ENCODE data around the gene PIGU.
"Not testable (repeated sequence)": the region's sequence is repeated elsewhere in the genome, so short reads cannot be mapped to it uniquely, and the experiment has no call there.

PIGU gene

GRCh38 chr20:34663213-34663943 is 13.5 kb downstream of the PIGU start:
- no peak for DNase-seq (ENCODE audit: low read depth, low spot score)

GRCh38 chr20:34661811-34662210 is 15.1 kb downstream of the PIGU start:
- not testable (repeated sequence) for DNase-seq (ENCODE audit: low read depth, low spot score)

- not testable (repeated sequence) for DNase-seq (ENCODE audit: low read depth, low spot score)
Observed at GRCh38 chr20:34658654-34659053, 18.2 kb downstream of the PIGU start.

GRCh38 chr20:34654207-34654744 is 22.6 kb downstream of the PIGU start:
- no peak for DNase-seq (ENCODE audit: low read depth, low spot score)

DNA sequence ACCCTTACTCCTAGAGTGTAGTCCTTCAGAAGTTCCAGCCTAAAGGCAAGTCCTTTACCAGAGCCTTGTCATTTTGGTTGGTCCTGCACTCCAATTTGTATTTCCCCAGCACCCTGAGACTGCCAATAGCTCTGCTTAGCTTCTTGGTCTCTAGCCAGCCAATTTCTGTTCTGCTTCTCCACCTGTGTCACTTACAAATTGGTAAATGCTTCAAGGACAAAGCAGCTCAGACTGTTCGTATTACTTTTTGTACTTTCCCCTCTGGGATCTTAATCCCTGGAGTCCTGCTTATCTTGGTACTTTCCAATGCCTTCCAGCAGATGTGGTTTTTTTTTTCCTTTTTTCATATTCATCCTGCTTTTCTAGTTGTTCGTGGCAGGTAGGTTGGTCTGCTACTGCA is 25.7 kb downstream of the PIGU start:
- DNase-seq (ENCODE audit: low read depth, low spot score) = no peak

DNA sequence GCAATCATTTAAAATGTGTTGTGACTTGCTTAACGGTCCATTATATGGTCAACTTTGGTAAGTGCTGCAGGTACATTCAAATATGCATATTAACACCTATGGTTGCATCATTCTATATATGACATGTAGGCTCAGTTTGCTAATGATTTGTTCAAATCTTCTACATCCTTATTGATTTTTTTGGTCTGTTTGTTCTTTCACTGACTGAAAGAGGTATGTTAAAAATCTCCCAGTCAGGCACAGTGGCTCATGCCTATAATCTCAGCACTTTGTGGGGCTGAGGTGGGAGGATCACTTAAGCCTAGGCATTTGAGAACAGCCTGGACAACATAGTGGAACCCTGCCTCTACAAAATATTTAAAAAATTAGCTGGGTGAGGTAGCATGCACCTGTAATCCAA is 29.2 kb downstream of the PIGU start:
- no peak for DNase-seq (ENCODE audit: low read depth, low spot score)

GRCh38 chr20:34644951-34645350 is 31.9 kb downstream of the PIGU start:
- DNase-seq (ENCODE audit: low read depth, low spot score) = no peak

DNA sequence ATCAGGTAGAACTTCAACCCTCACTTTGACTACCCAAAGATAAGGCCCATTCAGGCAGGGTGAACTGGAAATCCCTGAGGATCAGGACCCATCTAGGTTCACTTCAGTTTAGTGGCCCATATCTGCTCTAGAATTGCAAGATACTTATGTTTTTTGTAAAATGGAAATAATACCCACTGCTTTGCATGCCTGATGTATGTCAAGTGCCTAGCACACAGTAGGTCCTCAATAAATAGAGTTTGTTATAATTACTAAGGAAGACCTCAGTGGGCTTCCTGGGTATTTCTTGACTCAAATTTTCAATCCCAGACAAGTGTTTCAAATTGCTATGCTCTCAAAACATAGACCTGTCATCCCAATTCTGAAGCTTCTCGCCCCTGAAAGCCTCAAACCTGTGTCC is 32.5 kb downstream of the PIGU start:
- no peak for DNase-seq (ENCODE audit: low read depth, low spot score)

DNA sequence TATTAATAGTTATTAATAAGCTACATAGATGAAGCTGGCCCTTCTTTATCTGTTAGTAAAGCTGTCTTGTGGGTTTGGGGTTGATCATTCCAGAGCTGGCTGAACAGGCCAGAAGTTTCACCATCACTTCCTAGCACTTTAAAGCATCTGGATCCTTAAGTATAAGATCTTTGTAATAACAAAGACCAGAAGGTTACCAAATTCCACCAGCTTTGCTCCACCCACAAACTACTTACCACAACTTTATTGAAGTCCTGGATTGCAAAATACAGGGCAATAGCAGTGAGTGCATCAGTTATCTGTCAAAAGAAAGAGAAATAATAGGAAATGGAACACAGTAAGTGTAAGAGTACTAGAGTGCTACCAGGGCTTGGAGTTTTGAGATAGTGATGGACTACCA is 33.0 kb downstream of the PIGU start:
- no peak for DNase-seq (ENCODE audit: low read depth, low spot score)

DNA sequence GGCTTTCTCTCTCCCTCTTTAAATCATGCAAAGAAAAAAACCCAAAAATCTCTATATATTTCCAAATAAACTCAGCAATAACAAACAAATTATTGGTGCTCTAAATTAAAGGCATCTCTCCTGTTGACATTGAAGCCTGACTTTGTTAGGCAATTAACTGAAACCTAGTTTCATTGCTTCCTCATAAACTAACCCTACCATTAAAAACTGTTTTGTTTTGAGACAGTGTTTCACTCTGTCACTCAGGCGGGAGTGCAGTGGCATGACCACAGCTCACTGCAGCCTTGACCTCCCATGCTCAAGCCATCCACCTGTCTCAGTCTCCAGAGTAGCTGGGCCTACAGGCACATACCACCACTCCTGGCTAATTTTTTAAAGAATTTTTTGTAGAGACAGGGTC is 34.9 kb downstream of the PIGU start:
- no peak for DNase-seq (ENCODE audit: low read depth, low spot score)

GRCh38 chr20:34639755-34640222 is 37.1 kb downstream of the PIGU start:
- no peak for DNase-seq (ENCODE audit: low read depth, low spot score)

GRCh38 chr20:34638532-34638931 is 38.4 kb downstream of the PIGU start:
- DNase-seq (ENCODE audit: low read depth, low spot score) = no peak

DNA sequence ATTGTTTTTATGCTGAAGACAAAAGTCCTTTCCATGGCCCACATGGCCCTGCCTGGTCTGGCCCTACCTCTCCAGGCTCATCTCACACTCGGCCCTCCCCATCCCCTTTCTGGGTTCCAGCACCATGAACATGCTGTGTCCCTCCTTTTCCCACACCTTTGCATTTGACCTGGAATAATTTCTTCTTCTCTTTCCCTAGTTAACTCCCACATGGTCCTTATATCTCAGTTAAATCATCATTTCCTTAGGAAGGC is 38.9 kb downstream of the PIGU start:
- no peak for DNase-seq (ENCODE audit: low read depth, low spot score)

- DNase-seq (ENCODE audit: low read depth, low spot score) = no peak
Observed at GRCh38 chr20:34637245-34638038, 39.5 kb downstream of the PIGU start.

DNA sequence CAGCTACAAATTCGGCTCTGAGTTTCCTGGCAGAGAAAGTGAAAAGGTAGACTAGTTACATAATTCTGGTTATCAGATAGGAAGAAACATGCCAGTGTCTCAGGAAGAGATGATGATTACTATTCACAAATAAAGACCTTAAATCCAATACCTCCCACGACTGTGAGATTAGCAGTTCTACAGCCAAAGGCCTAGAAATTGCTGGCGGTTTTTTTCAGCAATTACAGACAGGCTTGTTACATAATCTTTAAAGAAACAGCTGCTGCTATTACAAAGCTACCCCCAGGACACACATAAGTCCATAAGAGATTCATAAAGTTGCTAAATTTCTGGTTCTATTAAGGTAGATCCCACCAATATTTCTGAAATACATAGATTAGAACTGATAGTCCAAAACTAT is 40.2 kb downstream of the PIGU start:
- DNase-seq (ENCODE audit: low read depth, low spot score) = no peak

DNA sequence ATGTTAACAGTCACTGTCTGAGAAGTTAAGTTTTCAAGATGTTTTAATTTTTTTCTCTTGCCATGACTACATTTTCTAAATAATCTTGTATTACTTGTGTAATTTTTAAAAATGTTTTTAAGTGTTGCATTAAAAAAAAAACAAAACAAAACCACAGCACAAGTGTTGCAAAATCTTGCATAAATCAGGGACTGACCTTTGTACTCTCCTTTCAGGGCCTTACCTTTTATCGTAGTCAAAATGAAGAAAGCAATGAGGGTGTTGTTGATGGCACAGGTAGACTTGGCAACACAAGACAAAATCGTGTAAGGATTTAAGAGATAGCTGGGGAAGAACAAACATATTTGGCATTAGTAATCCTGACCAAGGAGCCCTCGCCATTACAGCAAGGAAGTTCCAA is 42.5 kb downstream of the PIGU start:
- DNase-seq (ENCODE audit: low read depth, low spot score) = no peak

DNA sequence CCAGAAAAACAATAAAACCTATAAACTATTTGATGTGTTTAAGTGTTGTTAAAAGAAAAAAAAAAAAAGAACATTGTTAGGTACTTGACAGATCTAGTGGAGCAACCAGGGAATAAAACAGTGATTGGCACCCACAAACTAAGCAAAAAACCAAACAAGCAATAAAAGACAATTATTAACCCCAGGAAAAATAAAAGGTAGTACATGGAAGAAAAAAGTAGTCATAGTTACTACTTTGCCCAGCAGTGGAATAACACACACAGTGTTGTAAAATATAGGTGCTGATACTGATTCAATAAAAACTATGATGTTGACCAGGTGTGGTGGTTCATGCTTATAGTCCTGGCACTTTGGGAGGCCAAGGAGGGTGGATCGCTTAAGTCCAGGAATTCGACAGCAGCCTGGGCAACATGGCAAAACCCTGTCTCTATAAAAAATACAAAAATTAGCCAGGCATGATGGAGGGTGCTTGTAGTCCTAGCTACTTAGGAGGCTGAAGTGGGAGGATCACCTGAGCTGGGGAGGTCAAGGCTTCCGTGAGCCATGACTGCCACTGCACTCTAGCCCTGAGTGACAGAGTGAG is 43.9 kb downstream of the PIGU start:
- no peak for DNase-seq (ENCODE audit: low read depth, low spot score)

DNA sequence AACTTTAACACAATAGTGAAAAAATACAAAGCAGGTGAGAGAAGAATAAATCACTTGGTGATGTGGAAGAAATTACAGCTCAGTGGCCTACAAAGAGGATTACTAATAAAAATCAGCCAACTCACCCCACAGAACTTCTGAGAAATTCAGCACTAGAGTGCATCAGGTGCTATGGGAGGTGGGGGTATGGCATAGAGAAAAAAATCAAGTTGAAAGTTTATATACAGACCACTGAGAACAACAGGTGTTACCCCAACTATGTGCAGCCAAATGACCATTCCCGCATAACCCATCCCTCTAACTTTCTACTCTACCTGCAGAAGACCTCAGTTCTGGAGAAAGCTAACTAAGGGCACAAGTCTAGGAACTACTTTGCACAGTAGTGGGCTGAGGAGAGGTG is 47.0 kb downstream of the PIGU start:
- DNase-seq (ENCODE audit: low read depth, low spot score) = no peak

DNA sequence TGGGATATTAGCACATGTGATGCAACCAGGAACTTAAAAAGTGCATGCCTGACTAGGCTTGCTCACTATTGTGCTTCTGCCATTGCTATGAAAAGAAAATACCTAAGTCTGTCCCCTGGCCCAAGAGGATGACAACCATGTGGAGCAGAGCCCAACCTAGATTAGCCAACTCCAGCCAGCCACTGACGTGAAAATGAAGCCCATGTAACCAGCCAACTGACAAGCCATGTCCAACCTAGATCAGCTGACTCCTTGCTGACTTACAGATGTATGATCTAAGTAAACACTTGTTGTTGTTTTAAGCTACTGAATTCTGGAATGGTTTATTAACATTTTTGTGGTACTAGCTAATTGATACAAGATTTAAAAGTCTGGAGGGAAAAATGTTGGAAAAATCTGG is 47.5 kb downstream of the PIGU start:
- DNase-seq (ENCODE audit: low read depth, low spot score) = no peak

DNA sequence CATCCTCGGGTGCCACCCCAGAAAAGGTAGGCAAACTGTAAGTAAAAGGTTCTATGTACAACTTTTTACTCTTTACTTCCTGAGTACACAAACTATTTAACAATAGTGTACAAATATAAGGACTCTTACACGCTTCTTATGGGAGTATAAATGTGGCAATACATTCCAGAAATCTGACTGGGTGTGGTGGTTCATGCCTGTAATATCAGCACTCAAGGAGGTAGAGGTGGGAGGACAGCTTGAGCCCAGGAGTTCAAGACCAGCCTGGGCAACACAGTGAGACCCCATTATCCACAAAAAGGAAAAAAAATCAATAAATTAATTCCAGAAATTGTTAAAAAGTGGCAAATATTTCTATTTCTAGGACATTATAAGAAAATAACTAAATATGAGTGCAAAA is 48.9 kb downstream of the PIGU start:
- no peak for DNase-seq (ENCODE audit: low read depth, low spot score)

DNA sequence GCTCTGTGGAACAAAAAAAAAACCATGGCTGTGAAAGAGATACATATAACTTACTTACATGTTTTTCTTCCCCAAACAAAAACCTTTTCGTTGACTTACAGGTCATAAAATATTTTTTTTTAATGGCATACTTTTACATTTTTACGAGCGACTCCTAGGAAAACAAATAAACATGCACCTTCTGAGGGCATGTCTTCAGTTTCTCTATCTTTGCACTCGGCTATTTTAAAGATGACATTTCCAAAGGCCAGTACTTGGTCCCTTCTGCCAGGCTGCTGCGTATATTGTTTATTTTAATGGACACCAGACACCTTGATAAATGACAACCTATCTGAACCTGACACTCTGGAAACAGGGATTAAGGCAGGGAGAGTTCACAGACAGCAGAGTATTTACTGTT is 49.4 kb downstream of the PIGU start:
- no peak for DNase-seq (ENCODE audit: low read depth, low spot score)

- no peak for DNase-seq (ENCODE audit: low read depth, low spot score)
Observed at GRCh38 chr20:34626992-34627391, 49.9 kb downstream of the PIGU start.

DNA sequence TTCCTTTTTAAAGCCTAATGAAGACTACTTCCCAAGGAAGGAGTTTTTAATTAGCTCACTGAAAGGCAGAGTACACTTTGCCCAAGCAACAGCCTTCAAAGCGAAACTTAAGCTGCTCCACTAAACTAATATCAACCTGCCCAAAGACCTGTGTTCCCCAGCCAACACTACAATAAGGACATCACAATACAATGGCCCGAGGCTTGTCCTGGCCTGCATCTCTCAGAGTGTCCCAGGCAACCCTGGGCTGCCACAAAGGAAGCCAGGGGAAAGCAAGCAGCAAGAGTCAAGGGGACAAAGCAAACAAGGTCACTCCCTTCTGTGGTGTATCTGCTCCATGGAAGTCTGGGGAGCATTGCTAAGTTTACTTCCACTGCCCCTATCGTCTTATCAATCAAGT is 52.3 kb downstream of the PIGU start:
- DNase-seq (ENCODE audit: low read depth, low spot score) = no peak

All from iPS DF 19.7 (cell line).